Activated CD8-positive, alpha-beta memory T cell treated with anti-CD3 and anti-CD28 coated beads, Interleukin-2, amount 50 U/mL, for 4 hours (primary cell): ENCODE results near the gene CD2.

Experiments
- DNase-seq: peaks from one replicate; pipeline ENCODE4 v3.0.0-alpha.2; 2020

CD2 gene

GRCh38 chr1:116762281-116762680 is 8.1 kb downstream of the CD2 start:
- DNase-seq: no peak

GRCh38 chr1:116762781-116763115 is 8.5 kb downstream of the CD2 start:
- no peak for DNase-seq

- no peak for DNase-seq
Measured at GRCh38 chr1:116763116-116763786, 9.0 kb downstream of the CD2 start.

GRCh38 chr1:116763787-116764465 is 9.7 kb downstream of the CD2 start:
- peak; percentile 54 for DNase-seq

- no peak for DNase-seq
Measured at GRCh38 chr1:116764466-116764898, 10.3 kb downstream of the CD2 start.

GRCh38 chr1:116764906-116765862 is 11.0 kb downstream of the CD2 start:
- no peak for DNase-seq

GRCh38 chr1:116765962-116766361 is 11.7 kb downstream of the CD2 start:
- no peak for DNase-seq

- DNase-seq: no peak
Measured at GRCh38 chr1:116766616-116767469, 12.6 kb downstream of the CD2 start.

- no peak for DNase-seq
Measured at GRCh38 chr1:116767782-116768382, 13.7 kb downstream of the CD2 start.

- DNase-seq: no peak
Measured at GRCh38 chr1:116768416-116769103, 14.3 kb downstream of the CD2 start.

GRCh38 chr1:116769104-116769452 is 14.8 kb downstream of the CD2 start:
- DNase-seq: no peak

GRCh38 chr1:116769561-116769977 is 15.3 kb downstream of the CD2 start:
- DNase-seq: peak; percentile 63

GRCh38 chr1:116769994-116770393 is 15.8 kb downstream of the CD2 start:
- DNase-seq: no peak

- DNase-seq: no peak
Measured at GRCh38 chr1:116770625-116771024, 16.4 kb downstream of the CD2 start.

GRCh38 chr1:116771997-116772647 is 17.9 kb downstream of the CD2 start:
- DNase-seq: no peak

- DNase-seq: no peak
Measured at GRCh38 chr1:116772648-116773045, 18.4 kb downstream of the CD2 start.

GRCh38 chr1:116775116-116775752 is 21.0 kb downstream of the CD2 start:
- no peak for DNase-seq

- no peak for DNase-seq
Measured at GRCh38 chr1:116777831-116778830, 23.9 kb downstream of the CD2 start.

- DNase-seq: no peak
Measured at GRCh38 chr1:116781034-116781433, 26.8 kb downstream of the CD2 start.
